GM21367 (cell line): ENCODE measurements around the gene EFNA1.

Experiments used
- ATAC-seq: cut with Tn5 transposase; IDR thresholded peaks from one replicate; pipeline ENCODE4 v1.9.1; 2021; ENCODE audit not compliant: unreplicated experiment

EFNA1 gene

GRCh38 chr1:155173478-155174323 is 46.0 kb downstream of the EFNA1 start, which contains the start of gene TRIM46:
TRIM46 (plus strand) TSS chr1:155173849; CDS start chr1:155173967, 118 bp downstream.
- no peak for ATAC-seq

- no peak for ATAC-seq
These were observed 46.9 kb downstream of the EFNA1 start for GRCh38 chr1:155174324-155175280.

GRCh38 chr1:155175281-155175926 is 47.7 kb downstream of the EFNA1 start:
- no peak for ATAC-seq

GRCh38 chr1:155175927-155176371 is 48.3 kb downstream of the EFNA1 start:
- ATAC-seq = no peak

- ATAC-seq = no peak
These were observed 48.9 kb downstream of the EFNA1 start for GRCh38 chr1:155176544-155177071.

GRCh38 chr1:155177192-155177917 is 49.7 kb downstream of the EFNA1 start:
- ATAC-seq = no peak

- ATAC-seq = no peak
These were observed 50.2 kb downstream of the EFNA1 start for GRCh38 chr1:155177918-155178281.

GRCh38 chr1:155178441-155179111 is 50.9 kb downstream of the EFNA1 start:
- ATAC-seq = no peak

GRCh38 chr1:155179112-155180031 is 51.7 kb downstream of the EFNA1 start:
- ATAC-seq = no peak

- ATAC-seq = no peak
These were observed 53.8 kb downstream of the EFNA1 start for GRCh38 chr1:155181371-155182051.

GRCh38 chr1:155182052-155182550 is 54.4 kb downstream of the EFNA1 start:
- ATAC-seq = no peak

- ATAC-seq = no peak
These were observed 56.1 kb downstream of the EFNA1 start for GRCh38 chr1:155183775-155184221.

GRCh38 chr1:155184351-155184811 is 56.7 kb downstream of the EFNA1 start:
- ATAC-seq = no peak
